ENCODE data around the gene MPLKIP. TPM values are rescaled to one million over a fixed set of nuclear protein-coding genes. Genes with fewer than 3 reads are reported as not detected.
"Not testable (repeated sequence)": the region's sequence is repeated elsewhere in the genome, so short reads cannot be mapped to it uniquely, and the experiment has no call there.

MPLKIP gene
- total RNA-seq, 1 donor from 2014 or later, result 5.3 TPM

GRCh38 chr7:40133561-40134427, 628 bp downstream of the MPLKIP start:
- DNase-seq (ENCODE audit: low spot score), result peak; percentile 14

DNA sequence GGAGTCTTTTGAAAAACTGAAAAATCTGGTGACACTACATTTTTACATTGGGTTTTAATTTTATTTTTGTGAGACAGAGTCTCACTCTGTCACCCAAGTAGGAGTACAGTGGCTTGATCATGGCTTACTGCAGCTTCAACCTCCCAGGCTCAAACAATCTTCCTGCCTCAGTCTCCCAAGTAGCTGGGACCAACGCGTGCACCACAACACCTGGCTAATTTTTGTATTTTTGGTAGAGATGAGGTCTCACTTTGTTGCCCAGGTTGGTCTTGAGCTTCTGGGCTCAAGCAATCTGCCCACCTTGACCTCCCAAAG, 11.5 kb downstream of the MPLKIP start:
- no peak for DNase-seq (ENCODE audit: low spot score)

- DNase-seq (ENCODE audit: low spot score), result not testable (repeated sequence)
These were observed 12.1 kb downstream of the MPLKIP start for GRCh38 chr7:40122100-40122939.

DNA sequence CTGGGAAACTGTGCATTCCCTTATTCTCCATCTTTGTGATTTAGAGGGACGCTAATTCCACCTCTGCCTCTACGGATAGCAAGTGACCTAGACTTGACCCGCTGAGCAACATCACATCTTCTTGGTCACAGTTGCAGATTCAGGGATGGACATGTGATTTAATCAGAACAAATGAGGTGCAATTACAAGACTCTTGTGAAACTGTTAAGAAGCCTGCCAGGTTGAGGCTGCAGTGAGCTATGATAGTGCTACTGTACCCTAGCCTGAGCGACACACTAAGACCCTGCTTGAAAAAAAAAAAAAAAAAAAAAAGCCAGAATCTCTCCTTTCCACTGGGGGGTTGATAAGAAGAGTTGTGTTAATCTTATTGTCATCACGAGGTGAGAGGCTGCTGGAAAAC, 14.4 kb downstream of the MPLKIP start:
- no peak for DNase-seq (ENCODE audit: low spot score)

DNA sequence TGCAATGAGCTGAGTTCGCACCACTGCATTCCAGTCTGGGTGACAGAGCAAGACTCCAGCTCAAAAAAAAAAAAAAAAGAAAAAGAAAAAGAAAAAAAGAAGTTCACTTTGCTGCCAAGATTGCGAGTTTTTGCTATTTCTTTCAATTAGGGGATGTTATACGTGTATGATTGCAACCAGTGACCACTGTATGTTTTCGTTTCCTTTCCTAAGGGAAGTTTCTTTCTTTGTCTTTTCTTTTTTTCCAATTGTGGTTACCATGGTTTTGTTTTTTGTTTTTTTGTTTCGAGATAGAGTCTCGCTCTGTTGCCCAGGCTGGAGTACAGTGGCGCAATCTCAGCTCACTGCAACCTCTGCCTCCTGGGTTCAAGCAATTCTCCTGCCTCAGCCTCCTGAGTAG, 16.2 kb downstream of the MPLKIP start:
- not testable (repeated sequence) for DNase-seq (ENCODE audit: low spot score)

GRCh38 chr7:40117199-40117598, 17.2 kb downstream of the MPLKIP start:
- DNase-seq (ENCODE audit: low spot score), result not testable (repeated sequence)

DNA sequence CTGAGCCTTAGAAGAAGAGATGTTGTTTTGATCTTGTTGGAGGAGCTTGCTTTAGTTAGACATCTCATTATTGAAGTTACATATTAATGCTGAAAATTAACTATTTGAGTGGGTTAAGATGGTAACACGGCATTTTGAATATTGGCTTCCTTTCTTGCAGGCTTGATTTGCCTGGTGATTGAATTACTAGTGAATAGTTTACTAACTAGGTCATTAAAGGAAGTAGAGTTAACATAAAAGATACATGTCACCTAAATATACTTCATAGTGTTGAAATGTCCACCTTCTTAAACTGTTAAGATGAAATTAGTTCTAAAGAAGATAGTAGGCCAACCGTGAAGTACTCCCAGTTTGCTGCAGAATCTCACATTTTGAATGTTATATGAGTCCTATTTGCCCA, 18.5 kb downstream of the MPLKIP start:
- no peak for DNase-seq (ENCODE audit: low spot score)

DNA sequence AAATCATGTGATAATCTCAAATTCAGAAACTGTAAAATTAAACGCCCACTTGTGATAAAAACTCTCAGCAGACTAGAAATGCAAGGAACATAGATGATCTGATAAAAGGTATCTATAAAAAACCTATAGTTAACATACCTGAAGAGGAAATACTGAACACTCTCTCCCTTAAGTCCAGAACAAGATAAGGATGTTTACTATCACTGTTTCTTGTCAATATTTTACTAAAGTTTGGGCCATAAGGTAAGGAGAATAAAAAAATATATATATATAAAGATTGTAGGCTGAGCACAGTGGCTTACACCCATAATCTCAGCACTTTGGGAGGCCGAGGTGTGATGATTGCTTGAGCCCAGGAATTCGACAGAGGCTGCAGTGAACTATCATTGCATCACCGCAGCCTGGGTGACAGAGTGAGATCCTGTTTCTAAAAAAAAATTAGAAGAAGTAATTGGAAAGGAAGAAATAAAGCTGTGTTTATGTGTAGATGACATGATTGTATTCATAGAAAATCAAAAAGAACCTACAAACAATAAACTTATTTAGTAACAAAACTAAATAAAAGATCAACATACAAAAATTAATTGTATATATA, 28.4 kb downstream of the MPLKIP start:
- no peak for DNase-seq (ENCODE audit: low spot score)

DNA sequence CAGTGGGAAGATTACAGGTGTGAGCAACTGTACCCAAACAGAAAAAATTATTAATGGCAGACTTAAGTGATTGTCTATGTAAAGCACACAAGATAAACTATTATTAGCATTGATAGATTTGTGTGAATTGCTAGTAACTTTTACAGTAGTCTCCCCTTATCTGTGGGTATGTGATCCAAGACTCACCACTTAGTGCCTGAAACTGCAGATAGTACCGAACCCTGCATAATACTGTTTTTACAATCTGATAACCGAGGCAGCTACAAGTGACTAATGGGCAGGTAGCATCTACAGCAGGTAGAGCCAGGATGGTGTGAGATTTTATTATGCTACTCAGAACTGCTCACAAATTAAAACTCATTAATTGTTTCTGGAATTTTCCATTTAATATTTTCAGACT, 31.5 kb downstream of the MPLKIP start:
- DNase-seq (ENCODE audit: low spot score), result no peak

- DNase-seq (ENCODE audit: low spot score), result no peak
These were observed 33.2 kb downstream of the MPLKIP start for GRCh38 chr7:40101201-40101600.

- DNase-seq (ENCODE audit: low spot score), result no peak
These were observed 34.6 kb downstream of the MPLKIP start for GRCh38 chr7:40099837-40100236.

DNA sequence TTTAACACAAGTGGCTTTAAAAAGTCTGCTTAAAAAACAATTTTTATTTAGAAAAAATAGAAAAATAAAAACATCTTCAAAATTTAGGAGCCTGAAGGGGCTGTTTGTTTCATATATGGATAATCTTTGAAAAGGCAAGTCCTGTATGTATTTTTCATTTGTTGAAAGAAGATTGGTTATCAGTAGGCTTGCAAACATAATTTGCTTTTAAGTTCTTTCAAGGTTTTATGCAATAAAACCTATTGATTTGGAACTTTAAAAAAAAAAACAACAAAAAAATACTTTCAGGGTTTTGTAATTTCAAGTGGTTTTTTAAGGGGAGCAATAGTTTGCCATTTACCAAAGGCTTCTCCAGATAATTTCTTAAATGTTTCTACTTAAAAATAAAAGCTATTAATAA, 35.6 kb downstream of the MPLKIP start:
- DNase-seq (ENCODE audit: low spot score), result no peak

GRCh38 chr7:40097728-40098127, 36.7 kb downstream of the MPLKIP start:
- peak; percentile 18 for DNase-seq (ENCODE audit: low spot score)

- DNase-seq (ENCODE audit: low spot score), result no peak
These were observed 38.6 kb downstream of the MPLKIP start for GRCh38 chr7:40095695-40096327.

DNA sequence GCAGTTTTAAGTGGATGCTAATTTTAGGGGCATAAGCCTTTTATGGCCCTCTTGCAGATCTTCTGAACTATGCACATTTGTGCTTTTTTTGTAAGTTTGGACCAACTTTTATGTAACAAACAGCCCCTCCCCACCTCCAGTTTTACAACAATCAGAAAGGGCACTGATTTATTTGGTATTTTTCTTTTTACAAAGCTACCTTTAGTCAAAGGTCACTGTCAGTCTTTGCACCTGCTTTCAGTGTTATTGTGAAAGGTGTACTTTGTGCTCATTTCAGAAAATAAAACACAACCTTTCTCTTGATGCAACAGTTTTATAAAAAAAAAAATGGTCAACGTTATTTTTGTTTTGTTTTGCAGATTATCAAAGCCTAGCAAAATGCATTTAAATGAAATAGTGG, 39.2 kb downstream of the MPLKIP start:
- DNase-seq (ENCODE audit: low spot score), result peak; percentile 21

DNA sequence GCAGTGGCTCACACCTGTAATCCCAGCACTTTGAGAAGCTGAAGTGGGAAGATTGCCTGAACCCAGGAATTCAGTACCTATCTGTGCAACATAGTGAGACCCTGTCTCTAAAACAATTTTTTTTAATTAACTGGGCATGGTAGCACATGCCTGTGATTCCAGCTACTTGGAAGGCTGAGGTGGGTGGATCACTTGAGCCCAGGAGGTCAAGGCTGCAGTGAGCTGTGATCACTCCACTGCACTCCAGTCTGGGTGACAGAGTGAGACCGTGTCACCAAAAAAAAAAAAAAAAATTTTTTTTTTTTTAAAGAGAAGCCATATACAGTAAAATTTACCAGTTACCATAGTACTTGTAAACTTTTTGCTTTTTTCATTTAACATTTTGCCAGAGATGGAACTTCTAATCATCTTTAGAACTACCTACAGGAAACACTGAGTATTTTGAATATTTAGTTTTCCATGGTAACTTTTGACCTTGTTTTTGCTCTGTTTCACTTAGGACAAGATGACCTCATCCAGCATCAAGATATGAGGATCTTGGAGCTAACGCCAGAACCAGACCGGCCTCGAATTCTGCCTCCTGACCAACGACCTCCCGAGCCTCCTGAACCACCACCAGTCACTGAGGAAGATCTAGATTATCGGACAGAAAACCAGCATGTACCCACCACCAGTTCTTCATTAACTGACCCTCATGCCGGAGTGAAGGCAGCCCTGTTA, 40.6 kb downstream of the MPLKIP start:
- no peak for DNase-seq (ENCODE audit: low spot score)

DNA sequence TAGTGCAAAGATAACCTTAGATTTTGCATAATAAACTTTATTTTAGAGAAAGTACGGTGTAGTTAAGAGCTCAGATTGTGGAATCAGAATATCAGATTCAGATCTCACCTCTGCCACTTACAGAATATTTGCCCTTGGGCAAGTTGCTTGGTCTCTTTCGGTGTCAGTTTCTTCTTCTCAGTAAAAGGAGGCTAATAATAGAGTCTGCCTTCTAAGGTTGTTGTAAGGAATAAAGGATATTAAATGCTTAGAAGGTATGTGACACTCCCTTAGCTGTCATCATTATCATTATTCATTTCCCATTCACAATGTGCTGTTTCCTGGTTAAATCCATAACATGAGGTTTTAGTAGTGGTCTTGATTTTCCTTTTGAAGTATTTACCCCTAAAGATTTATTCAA, 42.2 kb downstream of the MPLKIP start:
- DNase-seq (ENCODE audit: low spot score), result no peak

- no peak for DNase-seq (ENCODE audit: low spot score)
These were observed 56.6 kb downstream of the MPLKIP start for GRCh38 chr7:40077849-40078248.

Measured in umbilical cord (tissue), 2 donors.